ENCODE data around the gene MYH7B. TPM values are rescaled to one million over a fixed set of nuclear protein-coding genes. Genes with fewer than 3 reads are reported as not detected.

Gene MYH7B
- total RNA-seq, 1 experiment from 2014 or later = 0.98 TPM

- DNase-seq (ENCODE audit: low spot score) = no peak
- Mint-ChIP-seq H3K36me3 (no peaks in the 10 kb centered on the region), H3K9me3 (no peaks in the 10 kb centered on the region), H3K4me3 (no peak overlapping the region), H3K27me3 (ENCODE audit: low read depth) (peaks cover 7% of the 10 kb centered on the region; the same call in 1 of the 2 replicates), H3K4me1 (peaks cover 39% of the 10 kb centered on the region), H3K27ac (no peak overlapping the region)
- CTCF ChIA-PET = no interaction called here
- ATAC-seq = no peak
- POLR2A ChIA-PET = no interaction called here
- TF ChIP-seq MYBL2 (CRISPR knock-in tag; IDR thresholded peaks at IDR 0.05) (no peak), PRRX2 (CRISPR knock-in tag; IDR thresholded peaks at IDR 0.05) (no peak), MLX (CRISPR knock-in tag; IDR thresholded peaks at IDR 0.05) (no peak), IRF2 (CRISPR knock-in tag; IDR thresholded peaks at IDR 0.05; ENCODE audit: borderline replicate concordance, low read depth) (no peak), GTF2I (CRISPR knock-in tag; conservative IDR thresholded peaks at IDR 0.05) (no peak), ZMAT4 (CRISPR knock-in tag; IDR thresholded peaks at IDR 0.05) (no peak), KAT7 (CRISPR knock-in tag; IDR thresholded peaks at IDR 0.05; ENCODE audit: borderline replicate concordance) (no peak), ARID4B (CRISPR knock-in tag; IDR thresholded peaks at IDR 0.05; ENCODE audit: borderline replicate concordance) (no peak), ZNF138 (CRISPR knock-in tag; conservative IDR thresholded peaks at IDR 0.05) (no peak), E2F5 (CRISPR knock-in tag; IDR thresholded peaks at IDR 0.05) (no peak), PREB (CRISPR knock-in tag; IDR thresholded peaks at IDR 0.05; ENCODE audit: borderline replicate concordance) (no peak), HMGA2 (CRISPR knock-in tag; IDR thresholded peaks at IDR 0.05) (no peak), GABPB1 (CRISPR knock-in tag; IDR thresholded peaks at IDR 0.05) (no peak)
These were observed 20.6 kb downstream of the MYH7B start for GRCh38 chr20:34976286-34976685.

- Mint-ChIP-seq H3K36me3 (no peaks in the 10 kb centered on the region), H3K4me3 (no peak overlapping the region), H3K27ac (no peak overlapping the region), H3K27me3 (ENCODE audit: low read depth) (peaks cover 17% of the 10 kb centered on the region), H3K4me1 (peaks cover 46% of the 10 kb centered on the region), H3K9me3 (no peaks in the 10 kb centered on the region)
- CTCF ChIA-PET = interaction anchor here (0.9 to 1.3 kb wide), 2 partner anchors 21 to 37 kb away, joined by 3 to 5 read pairs; no protein-coding TSS in a partner anchor
- no peak for ATAC-seq
- DNase-seq (ENCODE audit: low spot score) = no peak
- POLR2A ChIA-PET = no interaction called here
- TF ChIP-seq ETV6 (CRISPR knock-in tag; IDR thresholded peaks at IDR 0.05) (no peak), EMX1 (CRISPR knock-in tag; IDR thresholded peaks at IDR 0.05) (no peak), ZBTB43 (CRISPR knock-in tag; IDR thresholded peaks at IDR 0.05) (no peak), OVOL2 (CRISPR knock-in tag; IDR thresholded peaks at IDR 0.05; ENCODE audit: borderline replicate concordance) (no peak), E2F1 (CRISPR knock-in tag; IDR thresholded peaks at IDR 0.05) (no peak), ZMAT4 (CRISPR knock-in tag; IDR thresholded peaks at IDR 0.05) (no peak), AR (CRISPR knock-in tag; IDR thresholded peaks at IDR 0.05) (no peak), CBFB (CRISPR knock-in tag; IDR thresholded peaks at IDR 0.05; ENCODE audit: low read depth) (no peak), TEAD4 (CRISPR knock-in tag; IDR thresholded peaks at IDR 0.05) (no peak)
These were observed 21.9 kb downstream of the MYH7B start for GRCh38 chr20:34977365-34978091.

All from WTC11 (cell line).